ENCODE results near the gene KLF18.
"Not testable (repeated sequence)": the region's sequence is repeated elsewhere in the genome, so short reads cannot be mapped to it uniquely, and the experiment has no call there.

KLF18 gene

GRCh38 chr1:44144962-44145756 lies 3.7 kb upstream of the KLF18 start:
- Histone ChIP-seq H3K27ac (ENCODE audit: extremely low read depth, low read depth, low read length) (no peak overlapping the region), H3K36me3 (ENCODE audit: control insufficient read depth in 2 of 2, insufficient read depth in 1 of 2, low read length in 2 of 2) (no peaks in the 10 kb centered on the region), H3K9me3 (ENCODE audit: control insufficient read depth, insufficient read depth, low read depth, low read length) (no peaks in the 10 kb centered on the region), H3K4me1 (ENCODE audit: control insufficient read depth, insufficient read depth, low read length) (no peaks in the 10 kb centered on the region), H3K4me3 (ENCODE audit: low read depth, low read length) (no peak overlapping the region)
- CTCF ChIA-PET, result interaction anchor here (0.7 kb wide), 1 partner anchor 395 kb away, joined by 3 read pairs; no protein-coding TSS in a partner anchor
- peak; percentile 86 for TF ChIP-seq SETDB1 (IDR thresholded peaks at IDR 0.05; ENCODE audit: insufficient read length, low read length)
- no peak for TF ChIP-seq OVOL3 (tag by site-specific recombination; IDR thresholded peaks at IDR 0.05)
- POLR2A ChIA-PET, result no interaction called here

DNA sequence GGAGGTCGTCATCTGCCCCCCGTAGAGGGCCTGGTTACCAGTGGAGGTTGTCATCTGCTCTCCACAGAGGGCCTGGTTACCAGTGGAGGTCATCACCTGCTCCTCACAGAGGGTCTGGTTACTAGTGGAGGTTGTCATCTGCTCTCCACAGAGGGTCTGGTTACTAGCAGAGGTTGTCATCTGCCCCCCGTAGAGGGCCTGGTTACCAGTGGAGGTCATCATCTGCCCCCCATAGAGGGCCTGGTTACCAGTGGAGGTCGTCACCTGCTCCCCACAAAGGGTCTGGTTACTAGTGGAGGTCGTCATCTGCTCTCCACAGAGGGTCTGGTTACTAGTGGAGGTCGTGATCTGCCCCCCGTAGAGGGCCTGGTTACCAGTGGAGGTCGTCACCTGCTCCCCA lies 1.9 kb downstream of the KLF18 start:
- peak; percentile 75 for TF ChIP-seq GLIS1 (tag by site-specific recombination; IDR thresholded peaks at IDR 0.05)
- H3K36me3 ChIP-seq (ENCODE audit: control insufficient read depth in 2 of 2, insufficient read depth in 1 of 2, low read length in 2 of 2); CTCF ChIA-PET: not testable (repeated sequence)

GRCh38 chr1:44138239-44138638 lies 3.2 kb downstream of the KLF18 start:
- ChIA-PET POLR2A (no interaction called here), CTCF (interaction anchor here (1.1 kb wide), 1 partner anchor 10 kb away, joined by 3 read pairs; no protein-coding TSS in a partner anchor)
- H3K4me1 ChIP-seq (ENCODE audit: control insufficient read depth, insufficient read depth, low read length), result peaks cover 2% of the 10 kb centered on the region; the same call in 1 of the 2 replicates
- no peak overlapping the region for H3K27ac ChIP-seq (ENCODE audit: extremely low read depth, low read depth, low read length)
- no peaks in the 10 kb centered on the region for H3K36me3 ChIP-seq (ENCODE audit: control insufficient read depth in 2 of 2, insufficient read depth in 1 of 2, low read length in 2 of 2)
- no peaks in the 10 kb centered on the region for H3K9me3 ChIP-seq (ENCODE audit: control insufficient read depth, insufficient read depth, low read depth, low read length)
- H3K4me3 ChIP-seq (ENCODE audit: low read depth, low read length), result no peak overlapping the region
- TF ChIP-seq ZNF169 (tag by site-specific recombination; IDR thresholded peaks at IDR 0.05), result no peak
- TF ChIP-seq ZNF596 (tag by site-specific recombination; IDR thresholded peaks at IDR 0.05), result no peak
- no peak for TF ChIP-seq ZNF121 (tag by site-specific recombination; IDR thresholded peaks at IDR 0.05)
- no peak for TF ChIP-seq ZNF514 (tag by site-specific recombination; IDR thresholded peaks at IDR 0.05)
- TF ChIP-seq ZNF266 (tag by site-specific recombination; IDR thresholded peaks at IDR 0.05; ENCODE audit: low read depth), result no peak

More for the DNA sequence above, 1.9 kb downstream of the KLF18 start:
- H3K9me3 ChIP-seq (ENCODE audit: control insufficient read depth, insufficient read depth, low read depth, low read length); H3K27ac ChIP-seq (ENCODE audit: extremely low read depth, low read depth, low read length); H3K4me1 ChIP-seq (ENCODE audit: control insufficient read depth, insufficient read depth, low read length); POLR2A ChIA-PET; H3K4me3 ChIP-seq (ENCODE audit: low read depth, low read length): not testable (repeated sequence)

GRCh38 chr1:44135886-44136285 lies 5.5 kb downstream of the KLF18 start:
- H3K27ac ChIP-seq (ENCODE audit: extremely low read depth, low read depth, low read length), result no peak overlapping the region
- H3K4me3 ChIP-seq (ENCODE audit: low read depth, low read length), result no peak overlapping the region
- no peak for TF ChIP-seq ZBTB1 (tag by site-specific recombination; IDR thresholded peaks at IDR 0.05)
- TF ChIP-seq ZFP69B (tag by site-specific recombination; IDR thresholded peaks at IDR 0.05), result no peak
- TF ChIP-seq WT1 (tag by site-specific recombination; IDR thresholded peaks at IDR 0.05), result no peak
- no peak for TF ChIP-seq ZNF16 (tag by site-specific recombination; IDR thresholded peaks at IDR 0.05; ENCODE audit: low read depth)
- TF ChIP-seq ZNF133 (tag by site-specific recombination; IDR thresholded peaks at IDR 0.05), result no peak
- TF ChIP-seq, protein P1, sequence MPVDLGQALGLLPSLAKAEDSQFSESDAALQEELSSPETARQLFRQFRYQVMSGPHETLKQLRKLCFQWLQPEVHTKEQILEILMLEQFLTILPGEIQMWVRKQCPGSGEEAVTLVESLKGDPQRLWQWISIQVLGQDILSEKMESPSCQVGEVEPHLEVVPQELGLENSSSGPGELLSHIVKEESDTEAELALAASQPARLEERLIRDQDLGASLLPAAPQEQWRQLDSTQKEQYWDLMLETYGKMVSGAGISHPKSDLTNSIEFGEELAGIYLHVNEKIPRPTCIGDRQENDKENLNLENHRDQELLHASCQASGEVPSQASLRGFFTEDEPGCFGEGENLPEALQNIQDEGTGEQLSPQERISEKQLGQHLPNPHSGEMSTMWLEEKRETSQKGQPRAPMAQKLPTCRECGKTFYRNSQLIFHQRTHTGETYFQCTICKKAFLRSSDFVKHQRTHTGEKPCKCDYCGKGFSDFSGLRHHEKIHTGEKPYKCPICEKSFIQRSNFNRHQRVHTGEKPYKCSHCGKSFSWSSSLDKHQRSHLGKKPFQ (tag by site-specific recombination; IDR thresholded peaks at IDR 0.05), result no peak
- TF ChIP-seq, protein P2, sequence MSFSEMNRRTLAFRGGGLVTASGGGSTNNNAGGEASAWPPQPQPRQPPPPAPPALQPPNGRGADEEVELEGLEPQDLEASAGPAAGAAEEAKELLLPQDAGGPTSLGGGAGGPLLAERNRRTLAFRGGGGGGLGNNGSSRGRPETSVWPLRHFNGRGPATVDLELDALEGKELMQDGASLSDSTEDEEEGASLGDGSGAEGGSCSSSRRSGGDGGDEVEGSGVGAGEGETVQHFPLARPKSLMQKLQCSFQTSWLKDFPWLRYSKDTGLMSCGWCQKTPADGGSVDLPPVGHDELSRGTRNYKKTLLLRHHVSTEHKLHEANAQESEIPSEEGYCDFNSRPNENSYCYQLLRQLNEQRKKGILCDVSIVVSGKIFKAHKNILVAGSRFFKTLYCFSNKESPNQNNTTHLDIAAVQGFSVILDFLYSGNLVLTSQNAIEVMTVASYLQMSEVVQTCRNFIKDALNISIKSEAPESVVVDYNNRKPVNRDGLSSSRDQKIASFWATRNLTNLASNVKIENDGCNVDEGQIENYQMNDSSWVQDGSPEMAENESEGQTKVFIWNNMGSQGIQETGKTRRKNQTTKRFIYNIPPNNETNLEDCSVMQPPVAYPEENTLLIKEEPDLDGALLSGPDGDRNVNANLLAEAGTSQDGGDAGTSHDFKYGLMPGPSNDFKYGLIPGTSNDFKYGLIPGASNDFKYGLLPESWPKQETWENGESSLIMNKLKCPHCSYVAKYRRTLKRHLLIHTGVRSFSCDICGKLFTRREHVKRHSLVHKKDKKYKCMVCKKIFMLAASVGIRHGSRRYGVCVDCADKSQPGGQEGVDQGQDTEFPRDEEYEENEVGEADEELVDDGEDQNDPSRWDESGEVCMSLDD (tag by site-specific recombination; IDR thresholded peaks at IDR 0.05), result no peak
- no peak for TF ChIP-seq ZNF174 (tag by site-specific recombination; IDR thresholded peaks at IDR 0.05)
- TF ChIP-seq HIC1 (tag by site-specific recombination; IDR thresholded peaks at IDR 0.05), result no peak
- TF ChIP-seq ZNF211 (tag by site-specific recombination; IDR thresholded peaks at IDR 0.05; ENCODE audit: low read depth), result no peak
- no peaks in the 10 kb centered on the region for H3K9me3 ChIP-seq (ENCODE audit: control insufficient read depth, insufficient read depth, low read depth, low read length)
- peaks cover 2% of the 10 kb centered on the region; the same call in 1 of the 2 replicates for H3K4me1 ChIP-seq (ENCODE audit: control insufficient read depth, insufficient read depth, low read length)
- H3K36me3 ChIP-seq (ENCODE audit: control insufficient read depth in 2 of 2, insufficient read depth in 1 of 2, low read length in 2 of 2), result no peaks in the 10 kb centered on the region
- ChIA-PET CTCF (interaction anchor here (0.6 to 1.2 kb wide), 5 partner anchors 33 to 648 kb away, joined by 3 read pairs; no protein-coding TSS in a partner anchor), POLR2A (interaction anchor here (0.6 kb wide), 1 partner anchor 63 kb away, joined by 4 read pairs; no protein-coding TSS in a partner anchor)

Measured in HEK293 (cell line).